OCI-LY1 (cell line): Measurements from ENCODE around the gene GABBR2.

ENCODE experiments used
- EZH2 ChIP-seq: fragments of 200-600 bp; sonication (generic), shearing (Covaris generic); IDR thresholded peaks from 2 replicates; pipeline ENCODE4 v1.8.0; 2017; ENCODE audit warnings: borderline replicate concordance, mixed run types, mild to moderate bottlenecking, antibody characterized with exemption, low read length, moderate library complexity, mixed read lengths
- TF ChIP-seq, protein P1 (sequence below): fragments of 200-600 bp; sonication (generic), shearing (Covaris generic); IDR thresholded peaks from 2 replicates; pipeline ENCODE4 v1.5.1; 2017; ENCODE audit warnings: mild to moderate bottlenecking, antibody characterized with exemption, low read length, moderate library complexity, mixed read lengths

DNA sequence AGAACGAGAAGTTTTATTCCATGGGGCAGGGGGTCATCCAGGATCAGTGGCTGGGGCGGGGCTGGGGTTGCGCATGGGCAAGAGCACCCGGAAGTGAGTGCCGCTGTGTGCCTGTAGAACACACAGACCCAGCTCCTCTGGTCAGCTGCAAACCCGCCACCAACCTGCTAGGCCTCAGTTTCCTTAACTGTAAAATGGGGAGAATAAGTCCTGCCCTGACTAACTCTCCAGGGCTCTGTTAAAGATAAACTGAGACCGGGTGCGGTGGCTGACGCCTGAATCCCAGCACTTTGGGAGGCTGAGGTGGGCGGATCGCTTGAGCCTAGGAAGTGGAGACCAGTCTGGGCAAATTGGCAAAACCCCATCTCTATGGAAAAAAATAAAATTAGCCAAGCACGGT, 152.2 kb downstream of the GABBR2 start:
- TF ChIP-seq, protein P1, sequence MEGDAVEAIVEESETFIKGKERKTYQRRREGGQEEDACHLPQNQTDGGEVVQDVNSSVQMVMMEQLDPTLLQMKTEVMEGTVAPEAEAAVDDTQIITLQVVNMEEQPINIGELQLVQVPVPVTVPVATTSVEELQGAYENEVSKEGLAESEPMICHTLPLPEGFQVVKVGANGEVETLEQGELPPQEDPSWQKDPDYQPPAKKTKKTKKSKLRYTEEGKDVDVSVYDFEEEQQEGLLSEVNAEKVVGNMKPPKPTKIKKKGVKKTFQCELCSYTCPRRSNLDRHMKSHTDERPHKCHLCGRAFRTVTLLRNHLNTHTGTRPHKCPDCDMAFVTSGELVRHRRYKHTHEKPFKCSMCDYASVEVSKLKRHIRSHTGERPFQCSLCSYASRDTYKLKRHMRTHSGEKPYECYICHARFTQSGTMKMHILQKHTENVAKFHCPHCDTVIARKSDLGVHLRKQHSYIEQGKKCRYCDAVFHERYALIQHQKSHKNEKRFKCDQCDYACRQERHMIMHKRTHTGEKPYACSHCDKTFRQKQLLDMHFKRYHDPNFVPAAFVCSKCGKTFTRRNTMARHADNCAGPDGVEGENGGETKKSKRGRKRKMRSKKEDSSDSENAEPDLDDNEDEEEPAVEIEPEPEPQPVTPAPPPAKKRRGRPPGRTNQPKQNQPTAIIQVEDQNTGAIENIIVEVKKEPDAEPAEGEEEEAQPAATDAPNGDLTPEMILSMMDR = no peak
- TF ChIP-seq EZH2 = no peak
